Lung microvascular endothelial cell (primary cell): Measurements from ENCODE around the gene TBC1D3C. TPM values are rescaled to one million over a fixed set of nuclear protein-coding genes. Genes with fewer than 3 reads are reported as not detected.
"Not testable (repeated sequence)": the region's sequence is repeated elsewhere in the genome, so short reads cannot be mapped to it uniquely, and the experiment has no call there.

Experiments
- DNase-seq, 2 donors: peaks; one replicate each; pipeline versions ENCODE4 v3.0.0 to v3.0.0-alpha.2; 2010; ENCODE audit warnings: low read depth in 2 of 2
- total RNA-seq: library from RNA; depleted of rRNA; stranded (reverse); fragments of >200 nt; gene quantifications from 2 replicates; pipeline ENCODE4 v1.2.1, GENCODE V29; 2014

The TBC1D3C gene
- total RNA-seq, result 0.22 TPM in 1 of 2 replicates, not detected in the other

GRCh38 chr17:38068534-38068933, at the start of gene TBC1D3C:
Gene TBC1D3C, minus strand, starts transcription at chr17:38068634. Its CDS starts 1,568 bp downstream, at chr17:38067066.
- DNase-seq, result not testable (repeated sequence)

GRCh38 chr17:38099262-38099661, 30.8 kb upstream of the TBC1D3C start:
- DNase-seq, result not testable (repeated sequence)

GRCh38 chr17:38094059-38094694, 25.7 kb upstream of the TBC1D3C start:
- not testable (repeated sequence) for DNase-seq

GRCh38 chr17:38088120-38088519, 19.7 kb upstream of the TBC1D3C start:
- not testable (repeated sequence) for DNase-seq

GRCh38 chr17:38087344-38087743, 18.9 kb upstream of the TBC1D3C start:
- DNase-seq, result not testable (repeated sequence)

Other genes starting within 250 kb of the TBC1D3C start
- not detected in 2 replicates for gene TBC1D3K, start 144.2 kb downstream of the TBC1D3C start, total RNA-seq
- 1.2 TPM in 1 of 2 replicates, not detected in the other for gene TBC1D3L, start 79.6 kb downstream of the TBC1D3C start, total RNA-seq
- gene TBC1D3D, start 64.7 kb downstream of the TBC1D3C start, total RNA-seq, result under 0.01 and 0.40 TPM in 2 replicates
- not detected in 2 replicates for gene TBC1D3E, start 59.3 kb upstream of the TBC1D3C start, total RNA-seq
- gene TBC1D3, start 123.9 kb upstream of the TBC1D3C start, total RNA-seq, result 0.44 and 1.8 TPM in 2 replicates
- 26.4 and 33.1 TPM in 2 replicates for gene MRPL45, start 228.5 kb upstream of the TBC1D3C start, total RNA-seq